NCI-H1417 treated with DMSO at 0.1 percent for 48 hours (cell line): Measurements from ENCODE around the gene SFRP4.

Experiments
- DNase-seq: peaks from one replicate; lab custom pipeline; 2025; lab: John Stamatoyannopoulos, UW

SFRP4 gene

GRCh38 chr7:37924491-37925041 is 7.9 kb upstream of the SFRP4 start:
- no peak for DNase-seq

GRCh38 chr7:37923996-37924395 is 7.4 kb upstream of the SFRP4 start:
- DNase-seq, result no peak

- no peak for DNase-seq
Measured at GRCh38 chr7:37921876-37922275, 5.3 kb upstream of the SFRP4 start.

- DNase-seq, result no peak
Measured at GRCh38 chr7:37920849-37921805, 4.5 kb upstream of the SFRP4 start.

- no peak for DNase-seq
Measured at GRCh38 chr7:37920305-37920848, 3.8 kb upstream of the SFRP4 start, which contains the start of gene EPDR1. TSS of gene EPDR1 (plus strand) at chr7:37920640. CDS start at chr7:37920940, 300 bp downstream.

- no peak for DNase-seq
Measured at GRCh38 chr7:37918526-37918925, 1.9 kb upstream of the SFRP4 start.

- no peak for DNase-seq
Measured at GRCh38 chr7:37916017-37916672, 472 bp downstream of the SFRP4 start.

GRCh38 chr7:37915438-37915837 is 1.2 kb downstream of the SFRP4 start:
- no peak for DNase-seq

GRCh38 chr7:37912756-37913155 is 3.9 kb downstream of the SFRP4 start:
- DNase-seq, result no peak

GRCh38 chr7:37908221-37908788 is 8.3 kb downstream of the SFRP4 start:
- no peak for DNase-seq

GRCh38 chr7:37901890-37902524 is 14.6 kb downstream of the SFRP4 start:
- no peak for DNase-seq

GRCh38 chr7:37901236-37901827 is 15.3 kb downstream of the SFRP4 start:
- DNase-seq, result no peak

GRCh38 chr7:37899712-37900247 is 16.8 kb downstream of the SFRP4 start:
- no peak for DNase-seq

GRCh38 chr7:37894671-37895070 is 21.9 kb downstream of the SFRP4 start:
- no peak for DNase-seq

GRCh38 chr7:37893359-37893758 is 23.3 kb downstream of the SFRP4 start:
- no peak for DNase-seq

- DNase-seq, result no peak
Measured at GRCh38 chr7:37882086-37882485, 34.5 kb downstream of the SFRP4 start.
